Activated CD4-positive, alpha-beta T cell treated with anti-CD3 and anti-CD28 coated beads for 36 hours (primary cell): ENCODE results near the gene POLRMT. TPM values are rescaled to one million over a fixed set of nuclear protein-coding genes. Genes with fewer than 3 reads are reported as not detected.
A peak's percentile ranks its signal among the peaks of the same experiment; 100 is the strongest.

Experiments
- ATAC-seq: fragments of 200-7000 bp; cut with Tn5 transposase; one replicate; pipeline ENCODE4 v1.10.0; 2021; ENCODE audit warnings: mild to moderate bottlenecking, moderate library complexity
- CTCF ChIA-PET: fragments of 350-600 bp; sonication (Branson Sonifier 250); formaldehyde crosslinking; loops from one replicate; lab custom pipeline; 2021; ENCODE audit warnings: antibody characterized with exemption; lab: Charles Lee
- POLR2A ChIA-PET: fragments of 350-600 bp; sonication (Branson Sonifier 250); formaldehyde crosslinking; loops from one replicate; lab custom pipeline; 2021; ENCODE audit warnings: antibody characterized with exemption, inconsistent platforms; lab: Charles Lee
- DNase-seq: peaks from one replicate; pipeline ENCODE4 v3.0.0-alpha.2; 2020
- H3K27ac Mint-ChIP-seq: one replicate; pipeline ENCODE4 v1.8.0; 2021; ENCODE audit warnings: mixed read lengths
- H3K27me3 Mint-ChIP-seq: one replicate; pipeline ENCODE4 v1.8.0; 2021; ENCODE audit warnings: mixed read lengths
- H3K36me3 Mint-ChIP-seq: one replicate; pipeline ENCODE4 v1.8.0; 2021; ENCODE audit warnings: low read depth, mixed read lengths
- H3K4me1 Mint-ChIP-seq: one replicate; pipeline ENCODE4 v1.8.0; 2021; ENCODE audit warnings: mixed read lengths
- H3K4me3 Mint-ChIP-seq: one replicate; pipeline ENCODE4 v1.8.0; 2021; ENCODE audit warnings: mild to moderate bottlenecking, moderate library complexity, mixed read lengths
- H3K9me3 Mint-ChIP-seq: one replicate; pipeline ENCODE4 v1.8.0; 2021; ENCODE audit warnings: low read depth, mixed read lengths
- intact Hi-C, 2 experiments: fragments of 100-400 bp; cut with DNase I in 1 of 2; cut with micrococcal nuclease in 1 of 2; formaldehyde crosslinking; loops; one replicate each; pipeline versions ENCODE4 v1.14.2 to v1.15.1; 2022 to 2024; cut with DNase I, micrococcal nuclease
- total RNA-seq, 2 experiments: library from RNA; stranded (reverse); gene quantifications; one replicate each; pipeline ENCODE4 v1.2.3, GENCODE V29; 2021

The POLRMT gene
- total RNA-seq, 2 experiments from 2014 or later, result 69.0 to 77.4 TPM

- Mint-ChIP-seq H3K9me3 (no peaks in the 10 kb centered on the region), H3K27ac (no peak overlapping the region), H3K4me3 (no peak overlapping the region), H3K4me1 (peaks cover 24% of the 10 kb centered on the region), H3K36me3 (peaks cover 33% of the 10 kb centered on the region), H3K27me3 (no peaks in the 10 kb centered on the region)
- intact Hi-C loops, result no loop called here
- ChIA-PET POLR2A (no interaction called here), CTCF (no interaction called here)
- DNase-seq (no peak), ATAC-seq (no peak)
These were observed 19.4 kb upstream of the POLRMT start for GRCh38 chr19:652467-653389.

- ATAC-seq (no peak), DNase-seq (no peak)
- intact Hi-C loops, result no loop called here
- no peaks in the 10 kb centered on the region for H3K27me3 Mint-ChIP-seq
- peaks cover 19% of the 10 kb centered on the region for H3K4me1 Mint-ChIP-seq
- no peak overlapping the region for H3K4me3 Mint-ChIP-seq
- H3K36me3 Mint-ChIP-seq, result peaks cover 33% of the 10 kb centered on the region
- H3K9me3 Mint-ChIP-seq, result no peaks in the 10 kb centered on the region
- H3K27ac Mint-ChIP-seq, result no peak overlapping the region
- ChIA-PET CTCF (no interaction called here), POLR2A (no interaction called here)
These were observed 18.7 kb upstream of the POLRMT start for GRCh38 chr19:651991-652390.

GRCh38 chr19:651114-651818 lies 17.9 kb upstream of the POLRMT start:
- Mint-ChIP-seq H3K9me3 (no peaks in the 10 kb centered on the region), H3K27ac (no peak overlapping the region), H3K4me1 (peaks cover 15% of the 10 kb centered on the region), H3K36me3 (peaks cover 32% of the 10 kb centered on the region), H3K27me3 (no peaks in the 10 kb centered on the region), H3K4me3 (no peak overlapping the region)
- CTCF ChIA-PET, result no interaction called here
- POLR2A ChIA-PET, result no interaction called here
- intact Hi-C loops, result no loop called here
- no peak for DNase-seq
- no peak for ATAC-seq

DNA sequence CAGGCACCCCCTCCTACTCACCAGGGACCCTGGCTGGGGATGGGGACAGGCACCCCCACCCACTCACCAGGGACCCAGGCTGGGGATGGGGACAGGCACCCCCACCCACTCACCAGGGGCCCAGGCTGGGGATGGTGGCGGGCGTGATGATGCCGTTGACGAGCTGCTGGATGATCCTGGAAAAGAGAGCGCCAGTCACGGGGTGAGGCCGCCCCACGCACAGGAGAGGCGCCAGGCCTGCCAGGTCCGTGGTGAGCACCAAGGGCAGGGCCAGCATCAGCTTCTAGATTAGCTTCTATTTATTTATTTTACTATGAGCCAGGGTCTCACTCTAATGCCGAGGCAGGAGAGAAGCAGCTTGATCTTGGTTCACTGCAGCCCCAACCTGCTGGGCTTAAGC lies 16.8 kb upstream of the POLRMT start:
- Mint-ChIP-seq H3K27ac (no peak overlapping the region), H3K4me1 (peaks cover 7% of the 10 kb centered on the region), H3K27me3 (no peaks in the 10 kb centered on the region), H3K36me3 (peaks cover 24% of the 10 kb centered on the region), H3K4me3 (no peak overlapping the region), H3K9me3 (no peaks in the 10 kb centered on the region)
- CTCF ChIA-PET, result interaction anchor here (0.7 kb wide), 1 partner anchor 26 kb away, joined by 3 read pairs; no protein-coding TSS in a partner anchor
- intact Hi-C loops, result no loop called here
- DNase-seq (no peak), ATAC-seq (no peak)
- POLR2A ChIA-PET, result no interaction called here

DNA sequence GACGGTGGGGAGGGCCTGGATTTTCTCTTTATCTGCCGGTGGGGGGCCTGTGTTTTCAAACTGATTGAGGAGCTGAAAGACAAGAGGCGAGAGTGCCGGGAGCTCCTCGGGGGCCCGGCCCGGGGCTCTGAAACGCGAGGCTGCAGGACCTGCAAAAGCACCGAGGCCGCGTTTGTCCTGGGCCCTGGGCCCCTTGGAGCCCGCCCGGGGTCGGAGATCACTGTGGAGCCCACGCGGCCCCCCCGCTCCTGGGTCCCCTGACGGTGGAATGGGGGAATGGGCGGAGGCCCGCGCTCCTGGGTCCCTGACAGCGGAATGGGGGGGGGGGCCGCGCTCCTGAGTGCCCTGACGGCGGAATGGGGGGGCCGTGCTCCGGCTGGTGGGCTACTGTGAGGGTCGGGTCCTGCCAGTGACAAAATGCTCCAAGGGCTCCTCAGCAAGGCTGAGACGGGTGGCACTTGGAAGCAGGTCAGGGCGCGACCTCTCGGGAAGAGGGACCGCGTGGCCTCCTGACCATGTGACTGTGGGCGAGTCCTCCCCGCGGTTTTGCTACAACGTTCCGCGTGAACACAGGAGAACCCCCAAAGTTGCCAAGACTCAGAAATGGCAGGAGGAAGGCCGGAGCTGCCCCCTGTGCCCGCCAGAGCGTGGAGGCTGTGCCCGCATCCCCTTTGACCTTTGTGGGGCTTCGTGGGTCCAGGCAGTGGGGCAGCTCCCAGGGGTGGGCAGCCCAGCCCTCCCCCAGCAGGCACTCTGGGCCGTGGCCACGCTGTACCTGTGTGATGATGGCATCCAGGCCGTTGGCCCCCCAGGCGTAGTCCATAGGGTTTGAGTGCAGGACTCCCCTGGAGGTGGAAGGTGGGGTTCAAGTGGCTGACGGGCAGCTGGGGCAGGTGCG lies 15.8 kb upstream of the POLRMT start:
- Mint-ChIP-seq H3K4me1 (peaks cover 2% of the 10 kb centered on the region), H3K9me3 (no peaks in the 10 kb centered on the region), H3K36me3 (peaks cover 22% of the 10 kb centered on the region), H3K4me3 (no peak overlapping the region), H3K27ac (no peak overlapping the region), H3K27me3 (no peaks in the 10 kb centered on the region)
- ATAC-seq (no peak), DNase-seq (no peak)
- ChIA-PET POLR2A (no interaction called here), CTCF (no interaction called here)
- intact Hi-C loops, result no loop called here

- ATAC-seq (no peak), DNase-seq (no peak)
- intact Hi-C loops, result no loop called here
- H3K4me1 Mint-ChIP-seq, result no peaks in the 10 kb centered on the region
- ChIA-PET CTCF (no interaction called here), POLR2A (no interaction called here)
- H3K9me3 Mint-ChIP-seq, result no peaks in the 10 kb centered on the region
- peaks cover 22% of the 10 kb centered on the region for H3K36me3 Mint-ChIP-seq
- H3K27ac Mint-ChIP-seq, result no peak overlapping the region
- no peak overlapping the region for H3K4me3 Mint-ChIP-seq
- no peaks in the 10 kb centered on the region for H3K27me3 Mint-ChIP-seq
These were observed 15.0 kb upstream of the POLRMT start for GRCh38 chr19:648305-648704.

GRCh38 chr19:647566-648284 lies 14.4 kb upstream of the POLRMT start:
- Mint-ChIP-seq H3K4me3 (no peak overlapping the region), H3K36me3 (peaks cover 18% of the 10 kb centered on the region), H3K9me3 (no peaks in the 10 kb centered on the region), H3K27me3 (no peaks in the 10 kb centered on the region), H3K4me1 (no peaks in the 10 kb centered on the region), H3K27ac (no peak overlapping the region)
- CTCF ChIA-PET, result no interaction called here
- no peak for ATAC-seq
- POLR2A ChIA-PET, result no interaction called here
- intact Hi-C loops, result no loop called here
- DNase-seq, result no peak

GRCh38 chr19:646779-647565 lies 13.6 kb upstream of the POLRMT start:
- Mint-ChIP-seq H3K27ac (no peak overlapping the region), H3K4me3 (no peak overlapping the region), H3K27me3 (no peaks in the 10 kb centered on the region), H3K4me1 (no peaks in the 10 kb centered on the region), H3K9me3 (no peaks in the 10 kb centered on the region), H3K36me3 (peaks cover 18% of the 10 kb centered on the region)
- no peak for DNase-seq
- ATAC-seq, result no peak
- CTCF ChIA-PET, result no interaction called here
- intact Hi-C loops, result no loop called here
- POLR2A ChIA-PET, result no interaction called here

GRCh38 chr19:645912-646778 lies 12.8 kb upstream of the POLRMT start:
- POLR2A ChIA-PET, result no interaction called here
- CTCF ChIA-PET, result interaction anchor here (0.8 kb wide), 1 partner anchor 61 kb away, joined by 3 read pairs; no protein-coding TSS in a partner anchor

GRCh38 chr19:644789-645188 lies 11.5 kb upstream of the POLRMT start:
- Mint-ChIP-seq H3K9me3 (no peaks in the 10 kb centered on the region), H3K4me1 (no peaks in the 10 kb centered on the region), H3K36me3 (peaks cover 14% of the 10 kb centered on the region), H3K4me3 (no peak overlapping the region), H3K27me3 (no peaks in the 10 kb centered on the region), H3K27ac (no peak overlapping the region)
- ChIA-PET POLR2A (no interaction called here), CTCF (no interaction called here)
- no peak for ATAC-seq
- DNase-seq, result no peak
- intact Hi-C loops, result no loop called here

More at GRCh38 chr19:645912-646778, 12.8 kb upstream of the POLRMT start:
- Mint-ChIP-seq H3K27ac (no peak overlapping the region), H3K27me3 (no peaks in the 10 kb centered on the region), H3K36me3 (peaks cover 18% of the 10 kb centered on the region), H3K4me1 (no peaks in the 10 kb centered on the region), H3K4me3 (no peak overlapping the region), H3K9me3 (no peaks in the 10 kb centered on the region)
- ATAC-seq (peak; percentile 11), DNase-seq (no peak)
- intact Hi-C loops, result no loop called here
